ENCODE data around the gene C2orf76.
"Not testable (repeated sequence)": the region's sequence is repeated elsewhere in the genome, so short reads cannot be mapped to it uniquely, and the experiment has no call there.

The C2orf76 gene

DNA sequence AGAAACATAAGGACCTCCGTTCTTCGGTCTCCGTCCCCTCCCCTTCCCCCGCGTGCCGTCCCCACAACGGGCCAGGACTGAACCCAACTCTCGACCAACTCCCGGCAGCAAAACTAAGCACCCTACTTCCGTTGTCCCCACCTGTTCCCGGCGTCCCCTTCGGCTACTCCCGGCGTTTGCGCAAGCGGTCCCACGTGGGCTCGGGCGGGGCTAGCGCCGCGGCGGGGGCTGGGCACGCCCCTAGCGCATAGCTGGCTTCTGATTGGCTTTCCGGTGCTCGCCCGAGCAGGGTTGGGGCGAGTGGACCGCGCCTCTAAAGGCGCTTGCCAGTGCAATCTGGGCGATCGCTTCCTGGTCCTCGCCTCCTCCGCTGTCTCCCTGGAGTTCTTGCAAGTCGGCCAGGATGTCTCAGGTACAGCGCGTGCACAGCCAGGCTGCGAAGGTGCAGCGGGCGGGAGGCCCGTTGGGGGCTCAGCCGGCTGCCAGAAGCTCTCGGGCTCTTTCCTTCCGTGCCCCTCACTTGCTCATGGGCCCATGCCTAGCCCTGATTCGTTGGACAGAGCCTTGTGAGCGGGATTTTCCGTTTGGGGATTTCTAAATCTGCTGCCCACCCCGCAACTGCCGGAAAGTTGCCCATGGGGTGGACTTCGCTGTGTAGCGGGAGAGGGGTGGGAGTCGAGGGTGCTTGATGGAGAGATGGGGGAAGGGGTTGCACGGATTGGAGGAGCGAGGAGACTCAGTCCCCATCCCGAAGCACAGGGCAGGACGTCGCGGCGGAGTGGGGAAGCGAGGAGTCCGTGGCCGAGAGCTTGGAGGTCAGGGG is at the start of gene C2orf76, which contains the start of gene DBI:
Gene C2orf76, minus strand, starts transcription at position 186 of the 823 bp plus-strand sequence. CDS start 26,875 bp downstream, outside the sequence.
Gene DBI, plus strand, starts transcription at position 329 of the 823 bp plus-strand sequence. Its CDS starts 75 bp downstream, at position 404.
- in situ Hi-C loops (cut with MboI; ENCODE audit: low sequenced_read_pairs): no loop called here

- in situ Hi-C loops (cut with MboI; ENCODE audit: low sequenced_read_pairs): loop anchor here (10.0 kb wide), 1 partner anchor 59 kb away; no protein-coding TSS in a partner anchor
These were observed 49.0 kb upstream of the C2orf76 start for GRCh38 chr2:119415630-119416029.

DNA sequence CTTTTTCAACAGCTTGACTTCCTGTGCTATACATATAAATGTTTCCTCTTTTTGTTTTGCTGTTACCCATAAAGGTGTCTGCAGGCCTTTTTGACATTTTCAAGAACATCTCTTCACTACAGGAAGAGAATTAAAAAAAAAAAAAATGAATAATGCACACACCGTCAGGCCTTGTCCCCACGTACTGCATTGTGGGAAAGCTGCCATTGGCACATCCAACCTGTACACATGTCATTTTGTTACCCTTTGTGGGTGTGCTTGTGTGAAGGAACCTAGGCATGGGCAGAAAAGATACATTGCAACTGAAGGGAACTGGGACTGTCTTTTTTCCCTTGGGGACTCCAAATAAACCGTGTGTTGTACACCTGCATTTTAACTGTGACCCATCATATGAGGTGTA is 48.3 kb upstream of the C2orf76 start:
- in situ Hi-C loops (cut with MboI; ENCODE audit: low sequenced_read_pairs): loop anchor here (10.0 kb wide), 1 partner anchor 60 kb away; no protein-coding TSS in a partner anchor

GRCh38 chr2:119409506-119409905 is 42.9 kb upstream of the C2orf76 start:
- in situ Hi-C loops (cut with MboI; ENCODE audit: low sequenced_read_pairs): no loop called here

DNA sequence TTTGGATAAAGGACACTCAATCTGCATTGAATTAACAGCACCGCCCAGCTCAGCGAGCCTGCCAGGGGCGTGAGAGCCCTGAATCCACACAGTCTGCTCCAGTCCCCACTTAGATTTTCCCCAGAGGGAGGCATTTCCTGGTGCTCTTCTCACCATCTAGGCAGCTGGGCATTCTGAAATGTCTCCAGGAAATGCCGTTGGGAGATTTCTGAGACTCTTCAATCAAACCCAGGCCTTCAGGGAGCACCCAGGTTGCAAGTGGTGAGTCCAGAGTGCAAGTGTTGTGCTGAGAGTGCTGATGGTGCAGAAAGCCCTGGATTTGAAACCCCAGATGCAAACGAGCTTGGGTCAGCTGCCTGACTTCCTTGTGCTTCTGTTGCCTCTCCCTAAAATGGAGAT is 41.6 kb upstream of the C2orf76 start:
- in situ Hi-C loops (cut with MboI; ENCODE audit: low sequenced_read_pairs): no loop called here

- in situ Hi-C loops (cut with MboI; ENCODE audit: low sequenced_read_pairs): no loop called here
These were observed 41.0 kb upstream of the C2orf76 start for GRCh38 chr2:119407430-119408220.

DNA sequence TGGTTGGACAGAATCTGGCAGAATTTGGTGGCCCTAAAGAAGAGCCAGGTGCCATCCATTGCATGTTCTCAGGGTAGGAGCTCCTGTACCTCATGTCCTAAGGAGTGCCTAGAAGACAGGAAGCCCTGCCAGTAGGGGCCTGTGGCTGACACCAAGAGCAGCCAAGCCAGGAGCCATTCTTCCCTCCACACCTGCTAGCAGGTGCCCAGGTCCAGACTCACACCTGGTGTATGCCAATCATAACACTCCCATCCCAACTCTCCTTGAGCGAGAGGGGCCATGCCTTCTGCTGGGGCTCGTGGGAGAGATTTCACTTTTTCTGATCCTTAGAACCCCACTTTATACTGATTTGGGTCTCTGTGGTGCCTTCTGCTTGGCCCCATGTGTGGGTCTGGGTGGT is 38.5 kb upstream of the C2orf76 start:
- in situ Hi-C loops (cut with MboI; ENCODE audit: low sequenced_read_pairs): no loop called here

DNA sequence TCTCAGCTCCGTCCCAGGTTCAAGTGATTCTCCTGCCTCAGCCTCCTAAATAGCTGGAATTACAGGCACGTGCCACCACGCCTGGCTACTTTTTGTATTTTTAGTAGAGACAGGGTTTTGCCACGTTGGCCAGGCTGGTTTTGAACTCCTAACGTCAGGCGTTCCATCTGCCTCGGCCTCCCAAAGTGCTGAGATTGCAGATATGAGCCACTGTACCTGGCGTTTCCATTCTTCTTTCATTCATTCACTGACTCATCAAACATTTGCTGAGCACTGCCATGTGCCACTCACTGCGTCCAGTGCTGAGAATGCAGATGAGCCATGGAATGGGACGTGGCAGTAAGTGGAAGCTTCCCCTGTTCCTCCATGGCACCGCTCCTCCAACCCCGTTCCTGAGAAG is 37.0 kb upstream of the C2orf76 start:
- in situ Hi-C loops (cut with MboI; ENCODE audit: low sequenced_read_pairs): not testable (repeated sequence)

DNA sequence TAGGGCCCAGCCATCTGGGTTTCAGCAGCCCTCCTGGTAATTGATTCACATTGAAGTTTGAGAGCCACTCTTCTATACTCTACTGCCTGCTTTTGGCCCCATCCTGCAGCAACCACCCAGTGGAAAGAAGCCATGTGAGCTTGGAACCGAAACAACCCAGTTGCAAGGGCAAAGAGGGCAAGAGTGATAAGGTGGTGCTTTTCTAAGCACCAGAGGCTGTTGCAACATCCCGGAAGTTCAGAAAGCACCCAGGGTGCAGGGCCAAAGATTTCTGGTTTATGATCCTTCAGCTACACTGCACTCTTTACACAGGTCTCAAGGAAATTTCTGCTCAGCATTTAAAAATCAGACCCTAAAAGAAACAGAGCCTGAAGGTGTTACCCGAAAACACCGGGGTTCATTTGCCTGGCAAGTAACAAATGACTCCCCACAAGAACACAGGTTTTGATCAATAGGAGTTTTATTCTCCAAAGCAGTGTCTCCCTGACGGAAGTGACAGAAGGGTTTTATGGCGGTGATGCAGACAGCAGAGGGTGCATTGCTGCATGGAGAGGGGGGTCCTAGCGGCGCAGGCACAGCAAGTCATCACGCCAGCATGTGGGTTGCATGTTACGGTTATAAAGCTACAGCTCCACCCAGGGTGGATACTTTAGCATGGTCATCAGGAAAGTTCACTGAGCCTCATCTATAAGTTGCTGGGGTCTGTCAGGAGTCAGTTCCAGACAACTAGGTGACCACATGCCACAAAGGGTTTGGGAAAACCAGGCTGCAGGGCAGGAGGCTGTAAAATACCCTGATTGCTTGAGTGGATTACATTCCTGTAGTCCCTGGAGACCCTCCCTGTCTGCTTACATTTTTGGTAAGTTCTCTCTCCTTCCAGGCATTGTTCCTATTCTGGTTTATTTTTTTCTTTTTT is 36.3 kb upstream of the C2orf76 start:
- in situ Hi-C loops (cut with MboI; ENCODE audit: low sequenced_read_pairs): no loop called here

DNA sequence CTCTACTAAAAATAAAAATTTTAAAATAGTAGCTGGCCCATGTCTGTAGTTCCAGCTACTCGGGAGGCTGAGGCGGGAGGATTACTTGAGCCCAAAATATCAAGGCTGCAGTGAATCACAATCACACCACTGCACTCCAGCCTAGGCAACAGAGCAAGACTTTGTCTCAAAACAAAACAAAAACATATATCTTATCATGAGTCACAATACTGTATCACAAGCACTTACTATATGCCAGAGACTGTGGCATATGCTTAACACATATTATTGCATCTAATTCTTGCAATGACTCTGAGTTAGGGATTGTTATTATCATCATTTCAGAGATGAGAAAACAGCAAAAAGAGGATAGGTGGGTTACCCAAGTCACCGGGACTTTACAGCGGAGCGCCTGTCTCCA is 35.5 kb upstream of the C2orf76 start:
- in situ Hi-C loops (cut with MboI; ENCODE audit: low sequenced_read_pairs): no loop called here

- in situ Hi-C loops (cut with MboI; ENCODE audit: low sequenced_read_pairs): no loop called here
These were observed 30.6 kb upstream of the C2orf76 start for GRCh38 chr2:119397196-119397595.

- in situ Hi-C loops (cut with MboI; ENCODE audit: low sequenced_read_pairs): no loop called here
These were observed 27.5 kb upstream of the C2orf76 start for GRCh38 chr2:119393971-119394748.

- in situ Hi-C loops (cut with MboI; ENCODE audit: low sequenced_read_pairs): no loop called here
These were observed 23.1 kb upstream of the C2orf76 start for GRCh38 chr2:119389615-119390306.

DNA sequence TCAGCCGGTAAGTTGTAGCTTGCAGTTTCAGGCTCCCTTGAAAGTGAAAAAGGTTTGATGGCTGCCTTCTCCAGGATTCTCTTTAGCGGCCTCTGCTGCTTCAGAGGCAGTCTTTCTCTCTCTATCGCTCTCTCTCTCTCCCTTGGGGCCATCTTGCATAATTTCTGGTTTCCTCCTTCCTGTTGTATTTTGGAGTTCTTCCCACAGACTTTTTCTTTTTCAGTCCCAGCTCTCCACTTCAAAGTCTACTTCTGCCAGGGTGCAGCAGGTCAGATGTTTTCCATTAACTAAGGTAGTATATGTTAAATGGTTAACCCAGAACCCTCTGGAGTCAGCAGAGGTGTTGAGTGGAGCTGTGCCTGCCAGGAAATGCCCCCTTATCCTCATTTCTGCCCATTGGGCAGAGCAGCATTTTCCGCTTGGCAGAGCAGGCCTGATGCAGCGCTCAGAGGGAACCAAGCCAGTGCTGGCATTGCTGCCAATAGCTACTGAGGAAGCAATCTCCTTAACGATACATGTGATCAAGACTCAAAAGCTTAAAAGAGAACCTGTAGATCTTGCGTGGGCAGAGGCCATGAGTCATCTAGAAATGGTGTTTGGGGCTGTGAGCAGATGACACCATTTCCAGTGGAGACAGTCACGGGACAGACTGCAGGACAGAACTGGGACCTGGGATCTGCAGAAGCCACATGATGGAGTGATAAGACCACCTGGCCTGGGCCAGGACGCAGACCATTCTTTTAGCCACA is 20.9 kb upstream of the C2orf76 start:
- in situ Hi-C loops (cut with MboI; ENCODE audit: low sequenced_read_pairs): no loop called here

- in situ Hi-C loops (cut with MboI; ENCODE audit: low sequenced_read_pairs): no loop called here
These were observed 18.8 kb upstream of the C2orf76 start for GRCh38 chr2:119385466-119385865.

GRCh38 chr2:119384971-119385370 is 18.3 kb upstream of the C2orf76 start:
- in situ Hi-C loops (cut with MboI; ENCODE audit: low sequenced_read_pairs): no loop called here

DNA sequence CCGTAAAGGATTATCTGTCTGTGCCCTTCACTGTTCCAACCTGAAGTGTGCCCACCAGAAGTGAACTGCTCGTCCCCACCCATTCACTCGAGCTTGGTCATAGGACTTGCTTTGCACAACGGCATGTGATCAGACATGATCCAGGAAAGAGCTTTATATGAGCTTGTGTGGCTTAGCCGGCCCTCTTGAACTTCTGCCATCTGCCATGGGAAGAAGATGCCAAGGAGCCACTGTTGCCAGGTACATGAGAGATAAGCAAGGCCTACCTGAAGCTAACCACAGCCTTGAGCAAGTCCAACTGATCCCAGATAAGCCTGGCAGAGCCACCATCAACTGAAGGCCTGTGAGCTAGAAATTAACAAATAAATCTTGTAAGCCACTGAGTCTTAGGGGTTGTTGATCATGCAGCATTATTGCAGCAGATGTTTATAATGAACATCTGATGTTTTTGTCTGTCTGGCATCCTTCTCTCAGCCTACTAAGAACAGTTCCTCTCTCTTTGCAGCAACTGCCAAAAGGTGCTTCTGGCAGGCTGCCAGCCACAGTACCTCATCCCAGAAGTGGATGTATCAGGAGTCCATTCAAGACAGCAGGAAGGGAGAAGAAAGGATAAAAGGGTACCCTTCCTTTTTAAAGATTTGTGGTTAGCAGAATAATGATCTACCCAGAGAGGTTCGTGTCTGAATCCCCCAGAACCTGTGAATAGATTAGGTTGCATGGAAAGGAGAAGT is 16.9 kb upstream of the C2orf76 start:
- in situ Hi-C loops (cut with MboI; ENCODE audit: low sequenced_read_pairs): no loop called here

DNA sequence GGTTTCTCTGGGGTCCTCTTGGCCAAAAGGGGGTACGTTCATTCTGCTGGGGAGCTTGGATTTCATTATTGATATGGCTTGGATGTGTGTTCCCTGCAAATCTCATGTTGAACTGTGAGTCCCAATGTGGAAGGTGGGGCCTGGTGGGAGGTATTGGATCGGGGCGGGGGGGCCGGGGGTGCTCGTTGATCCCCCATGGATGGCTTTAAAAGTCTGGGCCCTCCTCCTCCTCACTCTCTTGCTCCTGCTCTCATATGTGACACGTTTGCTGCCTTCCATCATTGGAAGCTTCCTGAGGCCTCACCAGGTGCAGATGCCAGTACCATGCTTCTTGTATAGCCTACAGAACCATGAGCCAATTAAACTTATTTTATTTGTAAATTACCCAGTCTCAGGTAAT is 11.9 kb upstream of the C2orf76 start:
- in situ Hi-C loops (cut with MboI; ENCODE audit: low sequenced_read_pairs): no loop called here
